ENCODE results near the gene SYNDIG1. TPM values are rescaled to one million over a fixed set of nuclear protein-coding genes. Genes with fewer than 3 reads are reported as not detected.

SYNDIG1 gene
- total RNA-seq, 1 donor from 2014 or later = not detected

GRCh38 chr20:24628985-24629384 is 159.6 kb downstream of the SYNDIG1 start:
- no peak overlapping the region for H3K4me3 ChIP-seq (ENCODE audit: low read depth, low read length)
- DNase-seq (ENCODE audit: low read depth) = no peak
- no peaks in the 10 kb centered on the region for H3K36me3 ChIP-seq (ENCODE audit: control insufficient read depth, insufficient read depth, low read length)
- H3K27me3 ChIP-seq (ENCODE audit: control insufficient read depth, insufficient read depth, low read length) = no peaks in the 10 kb centered on the region
- TF ChIP-seq CTCF (IDR thresholded peaks at IDR 0.05; ENCODE audit: insufficient read depth, low read length, severe bottlenecking) = no peak
- FAIRE-seq = no peak

- Histone ChIP-seq H3K36me3 (ENCODE audit: control insufficient read depth, insufficient read depth, low read length) (no peaks in the 10 kb centered on the region), H3K27me3 (ENCODE audit: control insufficient read depth, insufficient read depth, low read length) (no peaks in the 10 kb centered on the region), H3K4me3 (ENCODE audit: low read depth, low read length) (no peak overlapping the region)
- no peak for TF ChIP-seq CTCF (IDR thresholded peaks at IDR 0.05; ENCODE audit: insufficient read depth, low read length, severe bottlenecking)
- no peak for DNase-seq (ENCODE audit: low read depth)
- FAIRE-seq = no peak
These were observed 160.2 kb downstream of the SYNDIG1 start for GRCh38 chr20:24629668-24630067.

- H3K27me3 ChIP-seq (ENCODE audit: control insufficient read depth, insufficient read depth, low read length) = no peaks in the 10 kb centered on the region
- H3K4me3 ChIP-seq (ENCODE audit: low read depth, low read length) = no peak overlapping the region
- H3K36me3 ChIP-seq (ENCODE audit: control insufficient read depth, insufficient read depth, low read length) = no peaks in the 10 kb centered on the region
- TF ChIP-seq CTCF (IDR thresholded peaks at IDR 0.05; ENCODE audit: insufficient read depth, low read length, severe bottlenecking) = no peak
- DNase-seq (ENCODE audit: low read depth) = no peak
- no peak for FAIRE-seq
These were observed 161.2 kb downstream of the SYNDIG1 start for GRCh38 chr20:24630486-24631172.

DNA sequence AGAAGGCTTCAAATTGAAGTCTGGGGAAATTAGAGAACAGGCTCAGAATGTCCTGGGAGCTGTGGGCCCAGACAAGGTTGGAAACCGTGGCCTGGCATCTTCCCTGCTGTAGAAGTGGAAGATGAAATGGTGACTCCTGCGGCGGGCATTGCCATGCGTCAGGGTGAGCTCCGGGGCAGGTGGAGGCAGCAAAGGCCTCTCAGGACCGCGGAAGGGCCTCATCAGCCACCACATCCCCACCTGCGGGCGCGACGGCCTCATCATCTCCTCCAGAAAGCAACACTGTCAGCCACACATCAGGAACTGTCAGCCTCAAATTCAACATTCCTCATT is 161.7 kb downstream of the SYNDIG1 start:
- no peak for TF ChIP-seq CTCF (IDR thresholded peaks at IDR 0.05; ENCODE audit: insufficient read depth, low read length, severe bottlenecking)
- no peak for FAIRE-seq
- no peak for DNase-seq (ENCODE audit: low read depth)

GRCh38 chr20:24632581-24632980 is 163.2 kb downstream of the SYNDIG1 start:
- no peak overlapping the region for H3K4me3 ChIP-seq (ENCODE audit: low read depth, low read length)
- no peak for FAIRE-seq

More for the DNA sequence above, 161.7 kb downstream of the SYNDIG1 start:
- Histone ChIP-seq H3K36me3 (ENCODE audit: control insufficient read depth, insufficient read depth, low read length) (no peaks in the 10 kb centered on the region), H3K27me3 (ENCODE audit: control insufficient read depth, insufficient read depth, low read length) (no peaks in the 10 kb centered on the region), H3K4me3 (ENCODE audit: low read depth, low read length) (no peak overlapping the region)

More at GRCh38 chr20:24632581-24632980, 163.2 kb downstream of the SYNDIG1 start:
- Histone ChIP-seq H3K36me3 (ENCODE audit: control insufficient read depth, insufficient read depth, low read length) (no peaks in the 10 kb centered on the region), H3K27me3 (ENCODE audit: control insufficient read depth, insufficient read depth, low read length) (no peaks in the 10 kb centered on the region)
- no peak for TF ChIP-seq CTCF (IDR thresholded peaks at IDR 0.05; ENCODE audit: insufficient read depth, low read length, severe bottlenecking)
- DNase-seq (ENCODE audit: low read depth) = no peak
